Parathyroid adenoma (tissue), 2 donors: Measurements from ENCODE around the gene ITCH.
"Not testable (repeated sequence)": the region's sequence is repeated elsewhere in the genome, so short reads cannot be mapped to it uniquely, and the experiment has no call there.

ENCODE experiments used
- H2AFZ ChIP-seq: fragments of 300-600 bp; sonication (generic); one replicate; pipeline ENCODE4 v1.7.0; 2017; ENCODE audit warnings: antibody characterized with exemption, mild to moderate bottlenecking
- H3K27ac ChIP-seq: fragments of 300-600 bp; sonication (generic); one replicate; pipeline ENCODE4 v1.7.0; 2017
- H3K27me3 ChIP-seq: fragments of 300-600 bp; sonication (generic); one replicate; pipeline ENCODE4 v1.7.0; 2017; ENCODE audit warnings: low read length; ENCODE audit not compliant: control insufficient read depth, insufficient read depth
- H3K36me3 ChIP-seq: fragments of 300-600 bp; sonication (generic); one replicate; pipeline ENCODE4 v1.7.0; 2017; ENCODE audit warnings: low read length; ENCODE audit not compliant: control insufficient read depth, insufficient read depth
- H3K4me1 ChIP-seq: fragments of 300-600 bp; sonication (generic); one replicate; pipeline ENCODE4 v1.7.0; 2017; ENCODE audit warnings: control low read depth
- H3K4me2 ChIP-seq: fragments of 300-600 bp; sonication (generic); one replicate; pipeline ENCODE4 v1.7.0; 2017; ENCODE audit warnings: low read length
- H3K4me3 ChIP-seq: fragments of 300-600 bp; sonication (generic); one replicate; pipeline ENCODE4 v1.7.0; 2017; ENCODE audit warnings: low read depth, low read length
- H3K79me2 ChIP-seq: fragments of 300-600 bp; sonication (generic); one replicate; pipeline ENCODE4 v1.7.0; 2017; ENCODE audit warnings: control low read depth
- H3K9ac ChIP-seq: fragments of 300-600 bp; sonication (generic); one replicate; pipeline ENCODE4 v1.7.0; 2017; ENCODE audit warnings: mild to moderate bottlenecking
- H3K9me3 ChIP-seq: fragments of 300-600 bp; sonication (generic); one replicate; pipeline ENCODE4 v1.7.0; 2017; ENCODE audit warnings: low read length; ENCODE audit not compliant: control insufficient read depth
- CTCF ChIP-seq: fragments of 300-600 bp; sonication (generic); IDR thresholded peaks from one replicate; pipeline ENCODE4 v1.7.0; 2017; ENCODE audit warnings: antibody characterized with exemption, mild to moderate bottlenecking
- donor health status: primary hyperparathyroidism.

The ITCH gene

GRCh38 chr20:34510575-34510974 is 147.5 kb downstream of the ITCH start:
- Histone ChIP-seq H3K27ac (no peak overlapping the region), H3K9me3 (no peaks in the 10 kb centered on the region), H2AFZ (no peak overlapping the region), H3K27me3 (no peaks in the 10 kb centered on the region), H3K4me3 (no peak overlapping the region), H3K79me2 (no peaks in the 10 kb centered on the region), H3K4me2 (no peak overlapping the region), H3K9ac (no peak overlapping the region), H3K4me1 (peaks cover 3% of the 10 kb centered on the region), H3K36me3 (no peaks in the 10 kb centered on the region)
- TF ChIP-seq CTCF: no peak

DNA sequence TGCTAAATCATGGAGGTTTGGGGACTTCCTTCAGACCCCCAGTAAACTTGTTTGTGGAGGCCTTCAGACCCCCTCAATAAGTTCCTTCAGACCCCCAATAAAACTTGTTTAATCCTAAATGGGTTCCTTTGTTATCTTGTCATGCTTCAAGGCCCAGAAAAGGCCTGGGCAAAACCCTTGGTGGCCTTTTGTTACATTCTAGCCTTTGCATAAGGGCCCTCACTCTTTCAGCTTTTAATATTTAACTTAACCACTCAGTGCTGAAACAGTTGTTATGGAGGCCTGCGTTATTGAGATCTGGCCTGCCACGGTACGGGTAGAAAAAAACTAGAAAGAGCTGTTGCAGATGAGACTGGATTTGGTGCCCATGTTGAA is 148.8 kb downstream of the ITCH start:
- H3K27ac ChIP-seq: no peak overlapping the region
- no peak overlapping the region for H3K9ac ChIP-seq
- H2AFZ ChIP-seq: no peak overlapping the region
- no peaks in the 10 kb centered on the region for H3K36me3 ChIP-seq
- H3K9me3 ChIP-seq: no peaks in the 10 kb centered on the region
- H3K4me3 ChIP-seq: no peak overlapping the region
- peaks cover 3% of the 10 kb centered on the region for H3K4me1 ChIP-seq
- no peak overlapping the region for H3K4me2 ChIP-seq
- TF ChIP-seq CTCF: no peak
- H3K79me2 ChIP-seq: peaks cover 3% of the 10 kb centered on the region
- H3K27me3 ChIP-seq: no peaks in the 10 kb centered on the region

DNA sequence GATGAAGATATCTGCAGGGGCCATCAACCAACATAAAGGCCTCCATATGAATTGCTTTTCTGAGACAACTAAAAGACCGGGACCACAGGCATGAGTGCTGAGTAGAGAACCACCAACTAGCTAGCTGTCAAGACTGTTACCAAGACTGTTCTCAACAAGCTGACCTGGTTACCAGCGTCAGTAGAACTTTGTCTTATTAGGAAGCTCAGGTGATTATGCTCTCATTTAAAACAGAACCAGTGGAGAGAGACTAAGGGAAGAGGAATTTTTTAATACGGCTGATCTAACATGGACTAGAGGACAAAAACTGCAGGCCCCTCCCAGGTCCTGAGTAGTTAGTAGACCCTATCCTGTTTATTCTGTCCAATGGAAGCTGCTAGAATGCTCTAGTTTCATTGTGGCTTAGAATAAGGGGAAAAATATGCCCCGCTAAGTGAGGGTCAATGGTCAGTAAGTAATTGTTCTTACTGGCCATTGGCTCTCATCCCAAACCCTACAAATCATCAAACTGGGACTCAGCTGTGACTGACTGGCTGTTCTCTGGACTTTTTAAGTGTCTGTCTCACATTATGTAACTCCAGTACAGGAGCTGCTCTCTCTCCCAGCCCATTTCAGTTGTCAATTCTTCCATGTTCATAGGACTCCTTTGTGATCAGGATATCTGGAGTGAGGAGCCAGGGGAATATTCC is 149.3 kb downstream of the ITCH start:
- Histone ChIP-seq H3K79me2 (peaks cover 6% of the 10 kb centered on the region), H3K4me2 (no peak overlapping the region), H3K27ac (no peak overlapping the region), H3K36me3 (no peaks in the 10 kb centered on the region), H2AFZ (no peak overlapping the region), H3K4me1 (peaks cover 3% of the 10 kb centered on the region), H3K9me3 (no peaks in the 10 kb centered on the region), H3K9ac (no peak overlapping the region), H3K4me3 (no peak overlapping the region), H3K27me3 (no peaks in the 10 kb centered on the region)
- no peak for TF ChIP-seq CTCF

DNA sequence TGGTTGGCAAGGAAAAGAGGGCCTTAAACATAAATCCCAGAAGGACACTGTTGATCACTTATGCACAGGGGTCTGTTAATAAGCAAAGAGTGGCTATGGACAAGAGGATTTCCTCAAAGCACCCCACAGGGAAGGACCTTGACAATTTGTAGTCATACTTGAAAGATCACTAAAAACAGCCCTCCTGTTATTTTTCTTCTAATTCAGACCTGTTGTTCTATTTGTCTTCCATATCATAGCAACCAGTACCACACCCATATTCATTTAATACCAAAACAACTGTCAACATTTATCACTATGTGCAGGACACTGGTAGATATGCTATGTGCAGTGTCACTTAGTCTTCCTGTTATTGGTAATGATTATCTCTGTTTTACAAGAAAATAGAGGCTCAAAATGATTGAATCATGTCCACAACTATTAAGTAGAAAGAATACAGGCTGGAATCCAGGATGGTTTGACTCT is 149.9 kb downstream of the ITCH start:
- Histone ChIP-seq H3K36me3 (no peaks in the 10 kb centered on the region), H3K4me2 (no peak overlapping the region), H3K4me3 (no peak overlapping the region), H3K27ac (no peak overlapping the region), H3K27me3 (no peaks in the 10 kb centered on the region), H2AFZ (no peak overlapping the region), H3K9me3 (no peaks in the 10 kb centered on the region), H3K9ac (no peak overlapping the region), H3K79me2 (peaks cover 11% of the 10 kb centered on the region), H3K4me1 (peaks cover 3% of the 10 kb centered on the region)
- TF ChIP-seq CTCF: no peak

DNA sequence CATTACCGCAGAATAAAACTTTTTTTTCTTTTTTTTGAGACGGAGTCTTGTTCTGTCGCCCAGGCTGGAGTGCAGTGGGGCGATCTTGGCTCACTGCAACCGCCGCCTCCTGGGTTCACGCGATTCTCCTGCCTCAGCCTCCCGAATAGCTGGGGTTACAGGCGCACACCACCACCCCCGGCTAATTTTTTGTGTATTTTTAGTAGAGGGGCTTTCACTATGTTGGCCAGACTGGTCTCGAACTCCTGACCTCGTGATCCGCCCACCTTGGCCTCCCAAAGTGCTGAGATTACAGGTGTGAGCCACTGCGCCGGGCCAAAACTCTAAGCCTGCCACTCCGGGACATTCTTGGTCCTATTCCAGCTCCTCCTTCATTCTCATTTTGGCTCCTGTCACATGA is 151.0 kb downstream of the ITCH start:
- not testable (repeated sequence) for H3K36me3 ChIP-seq, H3K9ac ChIP-seq, H3K4me3 ChIP-seq, H3K9me3 ChIP-seq, H3K27me3 ChIP-seq, H3K27ac ChIP-seq, H3K4me1 ChIP-seq, H2AFZ ChIP-seq, H3K4me2 ChIP-seq
- H3K79me2 ChIP-seq: peaks cover 22% of the 10 kb centered on the region
